Liver (tissue), 9 donors: ENCODE data around the gene DIS3L2. TPM values are rescaled to one million over a fixed set of nuclear protein-coding genes. Genes with fewer than 3 reads are reported as not detected.

Source experiments
- DNase-seq: peaks from one replicate; pipeline ENCODE4 v3.0.0-alpha.2; 2017; ENCODE audit warnings: low spot score
- H3K27ac ChIP-seq, 2 donors: one replicate each; pipeline ENCODE4 v1.7.0; 2013; ENCODE audit warnings: inconsistent platforms in 2 of 2, low read length in 2 of 2, control low read depth in 1 of 2, low read depth in 1 of 2, mild to moderate bottlenecking in 1 of 2
- H3K27me3 ChIP-seq, 4 donors: one replicate each; pipeline versions ENCODE4 v1.6.1 to v1.7.0; 2013; ENCODE audit warnings: low read length in 3 of 4, inconsistent platforms in 1 of 4, mild to moderate bottlenecking in 1 of 4, moderate library complexity in 1 of 4; ENCODE audit not compliant: control insufficient read depth in 4 of 4, insufficient read depth in 4 of 4
- H3K36me3 ChIP-seq, 4 donors: one replicate each; pipeline versions ENCODE4 v1.6.1 to v1.7.0; 2013; ENCODE audit warnings: low read length in 3 of 4, mild to moderate bottlenecking in 3 of 4, low read depth in 1 of 4, moderate library complexity in 1 of 4; ENCODE audit not compliant: control insufficient read depth in 4 of 4, insufficient read depth in 3 of 4
- H3K4me1 ChIP-seq, 4 donors: one replicate each; pipeline versions ENCODE4 v1.6.1 to v1.7.0; 2013; ENCODE audit warnings: low read length in 3 of 4, mild to moderate bottlenecking in 3 of 4, moderate library complexity in 1 of 4; ENCODE audit not compliant: control insufficient read depth in 4 of 4, insufficient read depth in 4 of 4
- H3K4me3 ChIP-seq, 3 donors: one replicate each; pipeline versions ENCODE4 v1.6.1 to v1.7.0; 2013; ENCODE audit warnings: low read length in 3 of 3, control low read depth in 1 of 3, low read depth in 1 of 3, mild to moderate bottlenecking in 1 of 3
- H3K9ac ChIP-seq, 2 donors: one replicate each; pipeline ENCODE4 v1.7.0; 2013; ENCODE audit warnings: low read length in 2 of 2, mild to moderate bottlenecking in 2 of 2, moderate library complexity in 2 of 2, control low read depth in 1 of 2, low read depth in 1 of 2
- H3K9me3 ChIP-seq, 4 donors: one replicate each; pipeline versions ENCODE4 v1.6.1 to v1.7.0; 2013; ENCODE audit warnings: low read length in 3 of 4; ENCODE audit not compliant: control insufficient read depth in 4 of 4
- EGR1 ChIP-seq, 2 donors: IDR thresholded peaks; 2 replicates each; pipeline ENCODE4 v1.6.1; 2016 to 2018; ENCODE audit warnings: antibody characterized with exemption in 2 of 2, low read depth in 2 of 2
- FOXA1 ChIP-seq: IDR thresholded peaks from 2 replicates; pipeline ENCODE4 v1.6.1; 2016; ENCODE audit warnings: antibody characterized with exemption
- FOXA2 ChIP-seq: IDR thresholded peaks from 2 replicates; pipeline ENCODE4 v1.6.1; 2016; ENCODE audit warnings: antibody characterized with exemption
- GABPA ChIP-seq, 2 donors: IDR thresholded peaks in 1 of 2; conservative IDR thresholded peaks in 1 of 2; 2 replicates each; pipeline ENCODE4 v1.6.1; 2016; ENCODE audit warnings: antibody characterized with exemption in 2 of 2, mild to moderate bottlenecking in 1 of 2, moderate library complexity in 1 of 2
- HNF4A ChIP-seq, 2 donors: conservative IDR thresholded peaks; 2 replicates each; pipeline ENCODE4 v1.6.1; 2016; ENCODE audit warnings: antibody characterized with exemption in 2 of 2, mild to moderate bottlenecking in 2 of 2
- HNF4G ChIP-seq: IDR thresholded peaks from 2 replicates; pipeline ENCODE4 v1.6.1; 2016; ENCODE audit warnings: antibody characterized with exemption
- JUND ChIP-seq, 2 donors: IDR thresholded peaks; 2 replicates each; pipeline ENCODE4 v1.6.1; 2016; ENCODE audit warnings: antibody characterized with exemption in 2 of 2
- NR2F2 ChIP-seq: IDR thresholded peaks from 2 replicates; pipeline ENCODE4 v1.6.1; 2016; ENCODE audit warnings: antibody characterized with exemption
- RAD21 ChIP-seq, 2 donors: IDR thresholded peaks; 2 replicates each; pipeline ENCODE4 v1.6.1; 2016; ENCODE audit warnings: antibody characterized with exemption in 2 of 2, mild to moderate bottlenecking in 2 of 2
- RXRA ChIP-seq, 2 donors: IDR thresholded peaks; 2 replicates each; pipeline ENCODE4 v1.6.1; 2017 to 2018; ENCODE audit warnings: antibody characterized with exemption in 2 of 2, mild to moderate bottlenecking in 1 of 2
- SP1 ChIP-seq: IDR thresholded peaks from 2 replicates; pipeline ENCODE4 v1.6.1; 2018; ENCODE audit warnings: antibody characterized with exemption, mild to moderate bottlenecking
- TAF1 ChIP-seq: conservative IDR thresholded peaks from 2 replicates; pipeline ENCODE4 v1.6.1; 2016; ENCODE audit warnings: antibody characterized with exemption, mild to moderate bottlenecking
- YY1 ChIP-seq: IDR thresholded peaks from 2 replicates; pipeline ENCODE4 v1.6.1; 2016; ENCODE audit warnings: antibody characterized with exemption, mild to moderate bottlenecking
- WGBS: extraction: QIAGEN DNeasy Blood & Tissue Kit; methylation state at CpG from one replicate; pipeline ENCODE4 v1.1.7; 2013; 5-methylcytosine and 5-hydroxymethylcytosine counted together
- polyA plus RNA-seq, 2 donors: library from polyadenylated mRNA; stranded (reverse) in 1 of 2; unstranded in 1 of 2; fragments of 200-250 nt in 1 of 2; fragments of >200 nt in 1 of 2; fragmentation: Nextera tagmentation in 1 of 2; extraction: Ambion mirVana in 1 of 2; gene quantifications; one replicate each; pipeline versions ENCODE4 v1.2.1 to v1.2.3, GENCODE V29; 2013 to 2015
- total RNA-seq, 2 donors: library from RNA; depleted of rRNA; stranded (reverse); fragments of >200 nt; gene quantifications; one replicate each; pipeline ENCODE4 v1.2.3, GENCODE V29; 2014
- TF ChIP-seq, protein P1 (sequence below): IDR thresholded peaks from 2 replicates; pipeline ENCODE4 v1.6.1; 2016; ENCODE audit warnings: antibody characterized with exemption, mild to moderate bottlenecking
- TF ChIP-seq, protein P2 (sequence below): IDR thresholded peaks from 2 replicates; pipeline ENCODE4 v1.6.1; 2016; ENCODE audit warnings: antibody characterized with exemption
- TF ChIP-seq, protein P3 (sequence below): IDR thresholded peaks from 2 replicates; pipeline ENCODE4 v1.6.1; 2016; ENCODE audit warnings: antibody characterized with exemption
- TF ChIP-seq, protein P4 (sequence below): fragments of 150-350 bp; IDR thresholded peaks from 2 replicates; pipeline ENCODE4 v1.5.1; 2017; ENCODE audit warnings: improper control_type of control experiment, low read depth, low read length; ENCODE audit not compliant: missing input control
- TF ChIP-seq, protein P5 (sequence below): IDR thresholded peaks from 2 replicates; pipeline ENCODE4 v1.6.1; 2016; ENCODE audit warnings: antibody characterized with exemption
- donor health status: healthy.
- donor health status: healthy.
- donor health status: healthy.
- donor health status: healthy.
- donor health status: healthy.

Gene DIS3L2
- total and polyA plus RNA-seq, 4 donors = 5.7 to 21.5 (median 8.8) TPM

DNA sequence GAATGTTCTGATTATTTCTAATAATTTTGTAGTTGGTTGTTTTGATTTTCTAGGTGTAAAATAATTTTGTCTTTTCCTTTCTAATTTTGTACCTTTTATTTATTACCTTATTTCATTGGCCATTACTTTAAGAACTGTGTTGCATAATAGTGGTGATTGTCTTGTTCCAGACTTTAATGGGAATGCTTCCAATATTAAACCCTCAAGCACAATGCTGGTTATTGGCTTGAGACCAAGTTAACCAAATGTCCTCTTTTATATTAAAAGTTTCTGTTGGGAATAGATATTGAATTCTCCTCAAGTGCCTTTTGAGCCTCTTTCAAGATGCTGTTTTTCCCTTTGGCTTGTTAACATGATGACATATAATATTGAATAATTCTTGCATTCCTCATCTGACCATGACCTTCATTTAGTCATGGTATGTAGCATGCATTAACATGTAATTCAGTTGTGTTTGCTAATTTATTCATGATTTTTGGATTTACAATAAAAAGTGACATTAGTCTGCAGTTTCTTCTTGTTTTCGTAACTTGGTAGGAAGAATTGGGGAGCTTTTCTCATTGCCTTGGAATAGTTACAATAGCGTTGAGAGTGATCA, 141.7 kb downstream of the DIS3L2 start:
- Histone ChIP-seq H3K4me1 (no peaks in the 10 kb centered on the region), H3K27ac (no peak overlapping the region), H3K27me3 (no peaks in the 10 kb centered on the region), H3K9me3 (no peaks in the 10 kb centered on the region), H3K9ac (no peak overlapping the region), H3K36me3 (no peaks in the 10 kb centered on the region), H3K4me3 (no peak overlapping the region)
- no peak for DNase-seq
- TF ChIP-seq FOXA2 (no peak), GABPA (IDR thresholded peaks at IDR 0.05 in 1 of 2, conservative IDR thresholded peaks at IDR 0.05 in 1 of 2) (no peak), FOXA1 (no peak), TAF1 (no peak), HNF4A (conservative IDR thresholded peaks at IDR 0.05) (no peak), SP1 (no peak), NR2F2 (no peak), YY1 (no peak), HNF4G (no peak), JUND (IDR thresholded peaks at IDR 0.05) (no peak), EGR1 (IDR thresholded peaks at IDR 0.05; ENCODE audit: low read depth in 2 of 2) (no peak), RAD21 (IDR thresholded peaks at IDR 0.05) (no peak), RXRA (IDR thresholded peaks at IDR 0.05) (no peak)
- TF ChIP-seq, protein P1, sequence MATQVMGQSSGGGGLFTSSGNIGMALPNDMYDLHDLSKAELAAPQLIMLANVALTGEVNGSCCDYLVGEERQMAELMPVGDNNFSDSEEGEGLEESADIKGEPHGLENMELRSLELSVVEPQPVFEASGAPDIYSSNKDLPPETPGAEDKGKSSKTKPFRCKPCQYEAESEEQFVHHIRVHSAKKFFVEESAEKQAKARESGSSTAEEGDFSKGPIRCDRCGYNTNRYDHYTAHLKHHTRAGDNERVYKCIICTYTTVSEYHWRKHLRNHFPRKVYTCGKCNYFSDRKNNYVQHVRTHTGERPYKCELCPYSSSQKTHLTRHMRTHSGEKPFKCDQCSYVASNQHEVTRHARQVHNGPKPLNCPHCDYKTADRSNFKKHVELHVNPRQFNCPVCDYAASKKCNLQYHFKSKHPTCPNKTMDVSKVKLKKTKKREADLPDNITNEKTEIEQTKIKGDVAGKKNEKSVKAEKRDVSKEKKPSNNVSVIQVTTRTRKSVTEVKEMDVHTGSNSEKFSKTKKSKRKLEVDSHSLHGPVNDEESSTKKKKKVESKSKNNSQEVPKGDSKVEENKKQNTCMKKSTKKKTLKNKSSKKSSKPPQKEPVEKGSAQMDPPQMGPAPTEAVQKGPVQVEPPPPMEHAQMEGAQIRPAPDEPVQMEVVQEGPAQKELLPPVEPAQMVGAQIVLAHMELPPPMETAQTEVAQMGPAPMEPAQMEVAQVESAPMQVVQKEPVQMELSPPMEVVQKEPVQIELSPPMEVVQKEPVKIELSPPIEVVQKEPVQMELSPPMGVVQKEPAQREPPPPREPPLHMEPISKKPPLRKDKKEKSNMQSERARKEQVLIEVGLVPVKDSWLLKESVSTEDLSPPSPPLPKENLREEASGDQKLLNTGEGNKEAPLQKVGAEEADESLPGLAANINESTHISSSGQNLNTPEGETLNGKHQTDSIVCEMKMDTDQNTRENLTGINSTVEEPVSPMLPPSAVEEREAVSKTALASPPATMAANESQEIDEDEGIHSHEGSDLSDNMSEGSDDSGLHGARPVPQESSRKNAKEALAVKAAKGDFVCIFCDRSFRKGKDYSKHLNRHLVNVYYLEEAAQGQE = no peak
- TF ChIP-seq, protein P2, sequence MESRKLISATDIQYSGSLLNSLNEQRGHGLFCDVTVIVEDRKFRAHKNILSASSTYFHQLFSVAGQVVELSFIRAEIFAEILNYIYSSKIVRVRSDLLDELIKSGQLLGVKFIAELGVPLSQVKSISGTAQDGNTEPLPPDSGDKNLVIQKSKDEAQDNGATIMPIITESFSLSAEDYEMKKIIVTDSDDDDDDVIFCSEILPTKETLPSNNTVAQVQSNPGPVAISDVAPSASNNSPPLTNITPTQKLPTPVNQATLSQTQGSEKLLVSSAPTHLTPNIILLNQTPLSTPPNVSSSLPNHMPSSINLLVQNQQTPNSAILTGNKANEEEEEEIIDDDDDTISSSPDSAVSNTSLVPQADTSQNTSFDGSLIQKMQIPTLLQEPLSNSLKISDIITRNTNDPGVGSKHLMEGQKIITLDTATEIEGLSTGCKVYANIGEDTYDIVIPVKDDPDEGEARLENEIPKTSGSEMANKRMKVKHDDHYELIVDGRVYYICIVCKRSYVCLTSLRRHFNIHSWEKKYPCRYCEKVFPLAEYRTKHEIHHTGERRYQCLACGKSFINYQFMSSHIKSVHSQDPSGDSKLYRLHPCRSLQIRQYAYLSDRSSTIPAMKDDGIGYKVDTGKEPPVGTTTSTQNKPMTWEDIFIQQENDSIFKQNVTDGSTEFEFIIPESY = no peak
- TF ChIP-seq, protein P3, sequence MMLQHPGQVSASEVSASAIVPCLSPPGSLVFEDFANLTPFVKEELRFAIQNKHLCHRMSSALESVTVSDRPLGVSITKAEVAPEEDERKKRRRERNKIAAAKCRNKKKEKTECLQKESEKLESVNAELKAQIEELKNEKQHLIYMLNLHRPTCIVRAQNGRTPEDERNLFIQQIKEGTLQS = no peak
- TF ChIP-seq, protein P4, sequence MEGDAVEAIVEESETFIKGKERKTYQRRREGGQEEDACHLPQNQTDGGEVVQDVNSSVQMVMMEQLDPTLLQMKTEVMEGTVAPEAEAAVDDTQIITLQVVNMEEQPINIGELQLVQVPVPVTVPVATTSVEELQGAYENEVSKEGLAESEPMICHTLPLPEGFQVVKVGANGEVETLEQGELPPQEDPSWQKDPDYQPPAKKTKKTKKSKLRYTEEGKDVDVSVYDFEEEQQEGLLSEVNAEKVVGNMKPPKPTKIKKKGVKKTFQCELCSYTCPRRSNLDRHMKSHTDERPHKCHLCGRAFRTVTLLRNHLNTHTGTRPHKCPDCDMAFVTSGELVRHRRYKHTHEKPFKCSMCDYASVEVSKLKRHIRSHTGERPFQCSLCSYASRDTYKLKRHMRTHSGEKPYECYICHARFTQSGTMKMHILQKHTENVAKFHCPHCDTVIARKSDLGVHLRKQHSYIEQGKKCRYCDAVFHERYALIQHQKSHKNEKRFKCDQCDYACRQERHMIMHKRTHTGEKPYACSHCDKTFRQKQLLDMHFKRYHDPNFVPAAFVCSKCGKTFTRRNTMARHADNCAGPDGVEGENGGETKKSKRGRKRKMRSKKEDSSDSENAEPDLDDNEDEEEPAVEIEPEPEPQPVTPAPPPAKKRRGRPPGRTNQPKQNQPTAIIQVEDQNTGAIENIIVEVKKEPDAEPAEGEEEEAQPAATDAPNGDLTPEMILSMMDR = no peak
- TF ChIP-seq, protein P5, sequence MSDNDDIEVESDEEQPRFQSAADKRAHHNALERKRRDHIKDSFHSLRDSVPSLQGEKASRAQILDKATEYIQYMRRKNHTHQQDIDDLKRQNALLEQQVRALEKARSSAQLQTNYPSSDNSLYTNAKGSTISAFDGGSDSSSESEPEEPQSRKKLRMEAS = no peak
- WGBS = 98% methylated on average over 2 of the region's 2 CpGs
